Measurements from ENCODE around the gene TMEM131L.
"Not testable (repeated sequence)": the region's sequence is repeated elsewhere in the genome, so short reads cannot be mapped to it uniquely, and the experiment has no call there.

TMEM131L gene

GRCh38 chr4:153464068-153464467 lies 2.1 kb upstream of the TMEM131L start:
- H3K36me3 ChIP-seq (ENCODE audit: control insufficient read depth in 1 of 2, insufficient read depth in 2 of 2, low read length in 2 of 2), result no peaks in the 10 kb centered on the region
- H3K27ac ChIP-seq (ENCODE audit: low read depth, low read length), result no peak overlapping the region
- H3K9ac ChIP-seq (ENCODE audit: low read depth in 1 of 2, low read length in 2 of 2), result no peak overlapping the region
- peaks cover 12 to 15% of the 10 kb centered on the region in 2 donors for H3K4me1 ChIP-seq (ENCODE audit: control insufficient read depth in 1 of 2, insufficient read depth in 2 of 2, low read length in 2 of 2)
- H3K9me3 ChIP-seq (ENCODE audit: control insufficient read depth in 1 of 2, low read length in 2 of 2), result no peaks in the 10 kb centered on the region
- no peak overlapping the region for H3K4me3 ChIP-seq (ENCODE audit: low read depth in 1 of 2, low read length in 2 of 2)
- no peaks in the 10 kb centered on the region for H3K27me3 ChIP-seq (ENCODE audit: control insufficient read depth in 1 of 2, insufficient read depth in 2 of 2, low read length in 2 of 2)

- Histone ChIP-seq H3K27me3 (ENCODE audit: control insufficient read depth in 1 of 2, insufficient read depth in 2 of 2, low read length in 2 of 2) (no peaks in the 10 kb centered on the region), H3K9me3 (ENCODE audit: control insufficient read depth in 1 of 2, low read length in 2 of 2) (no peaks in the 10 kb centered on the region), H3K9ac (ENCODE audit: low read depth in 1 of 2, low read length in 2 of 2) (peak overlapping the region in 1 of 2 donors; percentile 31), H3K27ac (ENCODE audit: low read depth, low read length) (no peak overlapping the region), H3K4me1 (ENCODE audit: control insufficient read depth in 1 of 2, insufficient read depth in 2 of 2, low read length in 2 of 2) (peaks cover 12 to 15% of the 10 kb centered on the region in 2 donors), H3K4me3 (ENCODE audit: low read depth in 1 of 2, low read length in 2 of 2) (peak overlapping the region; percentile 61 to 79), H3K36me3 (ENCODE audit: control insufficient read depth in 1 of 2, insufficient read depth in 2 of 2, low read length in 2 of 2) (no peaks in the 10 kb centered on the region)
Measured at GRCh38 chr4:153465140-153465539, 1.0 kb upstream of the TMEM131L start.

- Histone ChIP-seq H3K27me3 (ENCODE audit: control insufficient read depth in 1 of 2, insufficient read depth in 2 of 2, low read length in 2 of 2) (no peaks in the 10 kb centered on the region), H3K4me3 (ENCODE audit: low read depth in 1 of 2, low read length in 2 of 2) (peak overlapping the region; percentile 61 to 79), H3K9me3 (ENCODE audit: control insufficient read depth in 1 of 2, low read length in 2 of 2) (no peaks in the 10 kb centered on the region), H3K4me1 (ENCODE audit: control insufficient read depth in 1 of 2, insufficient read depth in 2 of 2, low read length in 2 of 2) (peaks cover 12 to 15% of the 10 kb centered on the region in 2 donors), H3K27ac (ENCODE audit: low read depth, low read length) (peak overlapping the region; percentile 28), H3K36me3 (ENCODE audit: control insufficient read depth in 1 of 2, insufficient read depth in 2 of 2, low read length in 2 of 2) (no peaks in the 10 kb centered on the region), H3K9ac (ENCODE audit: low read depth in 1 of 2, low read length in 2 of 2) (peak overlapping the region; percentile 31 to 70)
Measured at GRCh38 chr4:153465615-153466080, 512 bp upstream of the TMEM131L start.

- H3K4me3 ChIP-seq (ENCODE audit: low read depth in 1 of 2, low read length in 2 of 2), result peak overlapping the region; percentile 77 to 80
- no peaks in the 10 kb centered on the region for H3K27me3 ChIP-seq (ENCODE audit: control insufficient read depth in 1 of 2, insufficient read depth in 2 of 2, low read length in 2 of 2)
- H3K9ac ChIP-seq (ENCODE audit: low read depth in 1 of 2, low read length in 2 of 2), result peak overlapping the region; percentile 55 to 65
- H3K4me1 ChIP-seq (ENCODE audit: control insufficient read depth in 1 of 2, insufficient read depth in 2 of 2, low read length in 2 of 2), result peaks cover 16 to 20% of the 10 kb centered on the region in 2 donors
- peak overlapping the region; percentile 23 for H3K27ac ChIP-seq (ENCODE audit: low read depth, low read length)
- no peaks in the 10 kb centered on the region for H3K9me3 ChIP-seq (ENCODE audit: control insufficient read depth in 1 of 2, low read length in 2 of 2)
- no peaks in the 10 kb centered on the region for H3K36me3 ChIP-seq (ENCODE audit: control insufficient read depth in 1 of 2, insufficient read depth in 2 of 2, low read length in 2 of 2)
Measured at GRCh38 chr4:153466949-153467896, 1.1 kb downstream of the TMEM131L start.

- Histone ChIP-seq H3K27ac (ENCODE audit: low read depth, low read length) (no peak overlapping the region), H3K4me1 (ENCODE audit: control insufficient read depth in 1 of 2, insufficient read depth in 2 of 2, low read length in 2 of 2) (peaks cover 22 to 23% of the 10 kb centered on the region in 2 donors), H3K36me3 (ENCODE audit: control insufficient read depth in 1 of 2, insufficient read depth in 2 of 2, low read length in 2 of 2) (no peaks in the 10 kb centered on the region), H3K9ac (ENCODE audit: low read depth in 1 of 2, low read length in 2 of 2) (peak overlapping the region in 1 of 2 donors; percentile 65), H3K4me3 (ENCODE audit: low read depth in 1 of 2, low read length in 2 of 2) (peak overlapping the region; percentile 77 to 80), H3K27me3 (ENCODE audit: control insufficient read depth in 1 of 2, insufficient read depth in 2 of 2, low read length in 2 of 2) (no peaks in the 10 kb centered on the region), H3K9me3 (ENCODE audit: control insufficient read depth in 1 of 2, low read length in 2 of 2) (no peaks in the 10 kb centered on the region)
Measured at GRCh38 chr4:153467897-153468262, 1.7 kb downstream of the TMEM131L start.

- H3K27me3 ChIP-seq (ENCODE audit: control insufficient read depth in 1 of 2, insufficient read depth in 2 of 2, low read length in 2 of 2), result no peaks in the 10 kb centered on the region
- H3K36me3 ChIP-seq (ENCODE audit: control insufficient read depth in 1 of 2, insufficient read depth in 2 of 2, low read length in 2 of 2), result no peaks in the 10 kb centered on the region
- no peak overlapping the region for H3K27ac ChIP-seq (ENCODE audit: low read depth, low read length)
- H3K4me3 ChIP-seq (ENCODE audit: low read depth in 1 of 2, low read length in 2 of 2), result peak overlapping the region in 1 of 2 donors; percentile 9
- H3K4me1 ChIP-seq (ENCODE audit: control insufficient read depth in 1 of 2, insufficient read depth in 2 of 2, low read length in 2 of 2), result peaks cover 23 to 25% of the 10 kb centered on the region in 2 donors
- H3K9me3 ChIP-seq (ENCODE audit: control insufficient read depth in 1 of 2, low read length in 2 of 2), result no peaks in the 10 kb centered on the region
- H3K9ac ChIP-seq (ENCODE audit: low read depth in 1 of 2, low read length in 2 of 2), result no peak overlapping the region
Measured at GRCh38 chr4:153468587-153468986, 2.4 kb downstream of the TMEM131L start.

- H3K27ac ChIP-seq (ENCODE audit: low read depth, low read length), result no peak overlapping the region
- peak overlapping the region; percentile 9 to 26 for H3K4me3 ChIP-seq (ENCODE audit: low read depth in 1 of 2, low read length in 2 of 2)
- H3K36me3 ChIP-seq (ENCODE audit: control insufficient read depth in 1 of 2, insufficient read depth in 2 of 2, low read length in 2 of 2), result peaks cover 0 to 1% of the 10 kb centered on the region in 2 donors
- no peaks in the 10 kb centered on the region for H3K27me3 ChIP-seq (ENCODE audit: control insufficient read depth in 1 of 2, insufficient read depth in 2 of 2, low read length in 2 of 2)
- no peaks in the 10 kb centered on the region for H3K9me3 ChIP-seq (ENCODE audit: control insufficient read depth in 1 of 2, low read length in 2 of 2)
- peaks cover 23 to 25% of the 10 kb centered on the region in 2 donors for H3K4me1 ChIP-seq (ENCODE audit: control insufficient read depth in 1 of 2, insufficient read depth in 2 of 2, low read length in 2 of 2)
- peak overlapping the region in 1 of 2 donors; percentile 10 for H3K9ac ChIP-seq (ENCODE audit: low read depth in 1 of 2, low read length in 2 of 2)
Measured at GRCh38 chr4:153469031-153469430, 2.9 kb downstream of the TMEM131L start.

- not testable (repeated sequence) for H3K9me3 ChIP-seq (ENCODE audit: control insufficient read depth in 1 of 2, low read length in 2 of 2); H3K27me3 ChIP-seq (ENCODE audit: control insufficient read depth in 1 of 2, insufficient read depth in 2 of 2, low read length in 2 of 2); H3K27ac ChIP-seq (ENCODE audit: low read depth, low read length); H3K36me3 ChIP-seq (ENCODE audit: control insufficient read depth in 1 of 2, insufficient read depth in 2 of 2, low read length in 2 of 2); H3K9ac ChIP-seq (ENCODE audit: low read depth in 1 of 2, low read length in 2 of 2)
- H3K4me3 ChIP-seq (ENCODE audit: low read depth in 1 of 2, low read length in 2 of 2), result peak overlapping the region in 1 of 2 donors; percentile 30
- peaks cover 18 to 19% of the 10 kb centered on the region in 2 donors for H3K4me1 ChIP-seq (ENCODE audit: control insufficient read depth in 1 of 2, insufficient read depth in 2 of 2, low read length in 2 of 2)
Measured at GRCh38 chr4:153471071-153471697, 5.0 kb downstream of the TMEM131L start.

- no peak overlapping the region for H3K9ac ChIP-seq (ENCODE audit: low read depth in 1 of 2, low read length in 2 of 2)
- peaks cover 18 to 19% of the 10 kb centered on the region in 2 donors for H3K4me1 ChIP-seq (ENCODE audit: control insufficient read depth in 1 of 2, insufficient read depth in 2 of 2, low read length in 2 of 2)
- H3K9me3 ChIP-seq (ENCODE audit: control insufficient read depth in 1 of 2, low read length in 2 of 2), result no peaks in the 10 kb centered on the region
- no peaks in the 10 kb centered on the region for H3K27me3 ChIP-seq (ENCODE audit: control insufficient read depth in 1 of 2, insufficient read depth in 2 of 2, low read length in 2 of 2)
- peaks cover 0 to 5% of the 10 kb centered on the region in 2 donors for H3K36me3 ChIP-seq (ENCODE audit: control insufficient read depth in 1 of 2, insufficient read depth in 2 of 2, low read length in 2 of 2)
- no peak overlapping the region for H3K27ac ChIP-seq (ENCODE audit: low read depth, low read length)
- peak overlapping the region in 1 of 2 donors; percentile 30 for H3K4me3 ChIP-seq (ENCODE audit: low read depth in 1 of 2, low read length in 2 of 2)
Measured at GRCh38 chr4:153471698-153472093, 5.5 kb downstream of the TMEM131L start.
